Thyroid gland (tissue), 4 donors: Measurements from ENCODE around the gene MAT2B.

Experiments
- POLR2A ChIP-seq, 2 donors: fragments of 450-650 bp; IDR thresholded peaks; one replicate each; pipeline ENCODE4 v1.6.1; 2017; ENCODE audit warnings: antibody characterized with exemption in 2 of 2, mild to moderate bottlenecking in 2 of 2, moderate library complexity in 1 of 2
- TF ChIP-seq, protein P1 (sequence below), 6 experiments: fragments of 200-600 bp in 3 of 6; fragments of 450-650 bp in 3 of 6; sonication (generic) in 3 of 6; IDR thresholded peaks; one replicate each; pipeline ENCODE4 v1.5.1; 2016 to 2019; ENCODE audit warnings: antibody characterized with exemption in 6 of 6, mild to moderate bottlenecking in 2 of 6, inconsistent platforms in 1 of 6, moderate library complexity in 1 of 6

DNA sequence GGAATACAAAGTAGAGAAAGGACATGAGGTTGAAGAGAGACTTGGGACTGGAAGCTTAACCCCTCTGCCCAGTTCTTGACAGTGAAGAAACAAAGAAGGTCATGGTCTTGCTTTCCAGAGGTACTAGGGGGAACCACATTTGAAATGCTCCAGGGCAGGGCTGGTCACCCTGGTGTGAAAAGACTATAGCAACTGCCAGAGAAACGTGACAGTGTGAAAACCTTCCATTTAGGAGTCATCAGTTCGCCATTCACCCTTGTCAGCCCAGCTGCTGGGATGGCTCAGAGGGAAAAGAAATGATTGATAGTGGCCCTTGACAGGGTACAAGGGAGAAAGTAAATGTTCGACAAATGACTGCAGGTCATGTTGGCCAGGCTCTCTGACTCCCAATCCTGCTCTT is 56.7 kb downstream of the MAT2B start:
- TF ChIP-seq, protein P1, sequence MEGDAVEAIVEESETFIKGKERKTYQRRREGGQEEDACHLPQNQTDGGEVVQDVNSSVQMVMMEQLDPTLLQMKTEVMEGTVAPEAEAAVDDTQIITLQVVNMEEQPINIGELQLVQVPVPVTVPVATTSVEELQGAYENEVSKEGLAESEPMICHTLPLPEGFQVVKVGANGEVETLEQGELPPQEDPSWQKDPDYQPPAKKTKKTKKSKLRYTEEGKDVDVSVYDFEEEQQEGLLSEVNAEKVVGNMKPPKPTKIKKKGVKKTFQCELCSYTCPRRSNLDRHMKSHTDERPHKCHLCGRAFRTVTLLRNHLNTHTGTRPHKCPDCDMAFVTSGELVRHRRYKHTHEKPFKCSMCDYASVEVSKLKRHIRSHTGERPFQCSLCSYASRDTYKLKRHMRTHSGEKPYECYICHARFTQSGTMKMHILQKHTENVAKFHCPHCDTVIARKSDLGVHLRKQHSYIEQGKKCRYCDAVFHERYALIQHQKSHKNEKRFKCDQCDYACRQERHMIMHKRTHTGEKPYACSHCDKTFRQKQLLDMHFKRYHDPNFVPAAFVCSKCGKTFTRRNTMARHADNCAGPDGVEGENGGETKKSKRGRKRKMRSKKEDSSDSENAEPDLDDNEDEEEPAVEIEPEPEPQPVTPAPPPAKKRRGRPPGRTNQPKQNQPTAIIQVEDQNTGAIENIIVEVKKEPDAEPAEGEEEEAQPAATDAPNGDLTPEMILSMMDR (IDR thresholded peaks at IDR 0.05) = no peak
- no peak for TF ChIP-seq POLR2A (IDR thresholded peaks at IDR 0.05)
